Progenitor cell of endocrine pancreas (in vitro differentiated cells): ENCODE data around the gene IRF1. TPM values are rescaled to one million over a fixed set of nuclear protein-coding genes. Genes with fewer than 3 reads are reported as not detected.
"Not testable (repeated sequence)": the region's sequence is repeated elsewhere in the genome, so short reads cannot be mapped to it uniquely, and the experiment has no call there.

ENCODE experiments used
- DNase-seq: peaks from one replicate; pipeline ENCODE4 v3.0.0; 2021; ENCODE audit warnings: low spot score; ENCODE audit not compliant: unreplicated experiment
- H3K27ac Mint-ChIP-seq: 2 replicates; pipeline ENCODE4 v1.8.0; 2021; ENCODE audit warnings: mild to moderate bottlenecking, moderate library complexity, mixed read lengths
- H3K27me3 Mint-ChIP-seq: 2 replicates; pipeline ENCODE4 v1.8.0; 2021; ENCODE audit warnings: mixed read lengths
- H3K36me3 Mint-ChIP-seq: 2 replicates; pipeline ENCODE4 v1.8.0; 2022; ENCODE audit warnings: mixed read lengths; ENCODE audit not compliant: insufficient read depth
- H3K4me1 Mint-ChIP-seq: 2 replicates; pipeline ENCODE4 v1.8.0; 2021; ENCODE audit warnings: low read depth, mixed read lengths
- H3K4me3 Mint-ChIP-seq: 2 replicates; pipeline ENCODE4 v1.8.0; 2021; ENCODE audit warnings: low read depth, mild to moderate bottlenecking, moderate library complexity, mixed read lengths
- H3K9me3 Mint-ChIP-seq: 2 replicates; pipeline ENCODE4 v1.8.0; 2021; ENCODE audit warnings: low read depth, mixed read lengths
- total RNA-seq: library from RNA; stranded (reverse); gene quantifications from 2 replicates; pipeline ENCODE4 v1.2.1, GENCODE V29; 2021
- TF ChIP-seq, protein P1 (sequence below): fragments of 200-600 bp; sonication (generic); IDR thresholded peaks from one replicate; pipeline ENCODE4 v1.5.0; 2021; ENCODE audit warnings: antibody characterized with exemption, mild to moderate bottlenecking; ENCODE audit not compliant: unreplicated experiment

The IRF1 gene
- total RNA-seq, 1 donor from 2014 or later, result 2.3 TPM

- no peaks in the 10 kb centered on the region for H3K9me3 Mint-ChIP-seq
- DNase-seq, result no peak
- TF ChIP-seq, protein P1, sequence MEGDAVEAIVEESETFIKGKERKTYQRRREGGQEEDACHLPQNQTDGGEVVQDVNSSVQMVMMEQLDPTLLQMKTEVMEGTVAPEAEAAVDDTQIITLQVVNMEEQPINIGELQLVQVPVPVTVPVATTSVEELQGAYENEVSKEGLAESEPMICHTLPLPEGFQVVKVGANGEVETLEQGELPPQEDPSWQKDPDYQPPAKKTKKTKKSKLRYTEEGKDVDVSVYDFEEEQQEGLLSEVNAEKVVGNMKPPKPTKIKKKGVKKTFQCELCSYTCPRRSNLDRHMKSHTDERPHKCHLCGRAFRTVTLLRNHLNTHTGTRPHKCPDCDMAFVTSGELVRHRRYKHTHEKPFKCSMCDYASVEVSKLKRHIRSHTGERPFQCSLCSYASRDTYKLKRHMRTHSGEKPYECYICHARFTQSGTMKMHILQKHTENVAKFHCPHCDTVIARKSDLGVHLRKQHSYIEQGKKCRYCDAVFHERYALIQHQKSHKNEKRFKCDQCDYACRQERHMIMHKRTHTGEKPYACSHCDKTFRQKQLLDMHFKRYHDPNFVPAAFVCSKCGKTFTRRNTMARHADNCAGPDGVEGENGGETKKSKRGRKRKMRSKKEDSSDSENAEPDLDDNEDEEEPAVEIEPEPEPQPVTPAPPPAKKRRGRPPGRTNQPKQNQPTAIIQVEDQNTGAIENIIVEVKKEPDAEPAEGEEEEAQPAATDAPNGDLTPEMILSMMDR, result no peak
- H3K4me1 Mint-ChIP-seq, result peaks cover 6% of the 10 kb centered on the region
- H3K27ac Mint-ChIP-seq, result no peak overlapping the region
- H3K4me3 Mint-ChIP-seq, result no peak overlapping the region
- peaks cover 9% of the 10 kb centered on the region for H3K27me3 Mint-ChIP-seq
- no peaks in the 10 kb centered on the region for H3K36me3 Mint-ChIP-seq
Measured at GRCh38 chr5:132528021-132528420, 37.4 kb upstream of the IRF1 start.

GRCh38 chr5:132526974-132527564 lies 36.5 kb upstream of the IRF1 start:
- TF ChIP-seq, protein P1, result no peak

DNA sequence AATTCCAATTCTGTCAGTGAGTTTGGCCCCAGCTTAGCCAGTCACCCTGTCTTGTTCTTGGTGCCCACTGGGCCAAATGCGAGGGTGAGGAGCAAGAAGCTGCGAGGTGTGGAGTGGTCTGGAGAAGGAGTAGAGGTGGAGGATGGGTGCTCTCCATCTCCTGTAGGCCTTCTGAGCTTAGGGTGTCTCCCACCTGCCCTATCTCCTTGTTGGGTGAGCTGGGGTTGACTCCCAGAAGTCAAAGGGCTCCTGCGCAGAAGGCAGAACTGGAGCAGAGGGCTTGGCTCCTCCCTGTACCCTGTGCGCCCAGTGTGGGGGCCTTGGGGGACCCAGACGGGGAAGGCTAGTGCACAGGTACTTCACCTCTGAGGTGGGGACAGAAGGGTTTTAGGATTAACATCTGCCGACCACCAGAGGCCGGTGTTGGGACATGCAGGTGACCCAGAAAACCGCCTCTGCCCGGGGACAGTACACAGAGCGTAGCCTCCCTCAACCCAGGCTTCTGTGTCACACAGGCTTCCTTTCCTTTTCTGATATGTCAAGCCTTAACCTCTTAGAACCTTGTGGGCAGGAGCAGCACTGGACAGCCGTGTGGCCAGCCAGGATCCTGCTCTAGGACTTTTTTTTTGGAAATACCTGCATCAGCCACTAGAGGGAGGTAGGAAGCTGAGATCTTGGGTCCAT lies 35.9 kb upstream of the IRF1 start:
- H3K27me3 Mint-ChIP-seq, result peaks cover 9% of the 10 kb centered on the region
- no peaks in the 10 kb centered on the region for H3K36me3 Mint-ChIP-seq
- DNase-seq, result peak; percentile 26
- peak overlapping the region; percentile 42 for H3K4me3 Mint-ChIP-seq
- H3K4me1 Mint-ChIP-seq, result peaks cover 6% of the 10 kb centered on the region
- TF ChIP-seq, protein P1, result peak; percentile 94
- H3K27ac Mint-ChIP-seq, result no peak overlapping the region
- no peaks in the 10 kb centered on the region for H3K9me3 Mint-ChIP-seq

More at GRCh38 chr5:132526974-132527564, 36.5 kb upstream of the IRF1 start:
- H3K4me1 Mint-ChIP-seq, result peaks cover 6% of the 10 kb centered on the region
- no peak overlapping the region for H3K27ac Mint-ChIP-seq
- H3K4me3 Mint-ChIP-seq, result no peak overlapping the region
- H3K36me3 Mint-ChIP-seq, result no peaks in the 10 kb centered on the region
- H3K9me3 Mint-ChIP-seq, result no peaks in the 10 kb centered on the region
- peaks cover 9% of the 10 kb centered on the region for H3K27me3 Mint-ChIP-seq
- DNase-seq, result no peak

- Mint-ChIP-seq H3K36me3 (no peaks in the 10 kb centered on the region), H3K27ac (no peak overlapping the region), H3K4me3 (no peak overlapping the region), H3K9me3 (no peaks in the 10 kb centered on the region), H3K27me3 (peaks cover 9% of the 10 kb centered on the region), H3K4me1 (peaks cover 6% of the 10 kb centered on the region)
- DNase-seq, result no peak
- TF ChIP-seq, protein P1, result no peak
Measured at GRCh38 chr5:132525299-132525724, 34.7 kb upstream of the IRF1 start.

GRCh38 chr5:132524877-132525276 lies 34.3 kb upstream of the IRF1 start:
- not testable (repeated sequence) for H3K27me3 Mint-ChIP-seq, H3K4me1 Mint-ChIP-seq, H3K36me3 Mint-ChIP-seq, H3K9me3 Mint-ChIP-seq, DNase-seq, H3K4me3 Mint-ChIP-seq, H3K27ac Mint-ChIP-seq

GRCh38 chr5:132522067-132522466 lies 31.5 kb upstream of the IRF1 start:
- H3K4me3 Mint-ChIP-seq, H3K9me3 Mint-ChIP-seq, H3K36me3 Mint-ChIP-seq, DNase-seq, H3K27ac Mint-ChIP-seq, H3K27me3 Mint-ChIP-seq, H3K4me1 Mint-ChIP-seq: not testable (repeated sequence)

DNA sequence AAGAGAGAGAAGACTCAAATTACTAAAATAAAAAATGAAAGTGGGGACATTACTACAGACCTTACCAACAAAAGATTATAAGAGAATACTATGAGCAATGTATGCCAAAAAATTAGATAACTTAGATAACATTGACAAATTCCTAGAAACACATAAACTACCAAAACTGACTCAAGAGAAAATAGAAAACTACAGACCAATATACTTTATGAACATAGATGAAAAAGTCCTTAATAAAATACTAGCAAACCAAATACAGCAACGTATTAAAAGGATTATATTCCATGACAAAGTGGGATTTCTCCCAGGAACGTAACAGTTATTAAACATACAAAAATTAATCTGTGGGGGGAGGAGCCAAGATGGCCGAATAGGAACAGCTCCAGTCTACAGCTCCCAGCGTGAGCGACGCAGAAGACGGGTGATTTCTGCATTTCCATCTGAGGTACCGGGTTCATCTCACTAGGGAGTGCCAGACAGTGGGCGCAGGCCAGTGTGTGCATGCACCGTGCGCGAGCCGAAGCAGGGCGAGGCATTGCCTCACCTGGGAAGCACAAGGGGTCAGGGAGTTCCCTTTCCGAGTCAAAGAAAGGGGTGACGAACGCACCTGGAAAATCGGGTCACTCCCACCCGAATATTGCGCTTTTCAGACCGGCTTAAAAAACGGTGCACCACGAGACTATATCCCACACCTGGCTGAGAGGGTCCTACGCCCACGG lies 23.2 kb upstream of the IRF1 start:
- H3K27me3 Mint-ChIP-seq, H3K36me3 Mint-ChIP-seq, H3K4me3 Mint-ChIP-seq, H3K4me1 Mint-ChIP-seq, H3K27ac Mint-ChIP-seq, DNase-seq: not testable (repeated sequence)
- H3K9me3 Mint-ChIP-seq, result peaks cover 17% of the 10 kb centered on the region
